Upper lobe of left lung (tissue), 4 donors: ENCODE data around the gene JAG2.

Experiments used
- CTCF ChIP-seq, 6 experiments: fragments of 450-650 bp in 4 of 6; fragments of 200-600 bp in 2 of 6; sonication (generic) in 2 of 6; IDR thresholded peaks; one replicate each; pipeline ENCODE4 v1.5.1; 2016 to 2019; ENCODE audit warnings: antibody characterized with exemption in 6 of 6
- POLR2A ChIP-seq, 4 donors: fragments of 450-650 bp; IDR thresholded peaks; one replicate each; pipeline ENCODE4 v1.5.1; 2016 to 2017; ENCODE audit warnings: antibody characterized with exemption in 4 of 4, mild to moderate bottlenecking in 2 of 4
- POLR2AphosphoS5 ChIP-seq, 2 donors: sonication (generic); formaldehyde crosslinking; IDR thresholded peaks; one replicate each; pipeline ENCODE4 v1.5.1; 2017; ENCODE audit warnings: antibody characterized with exemption in 2 of 2

- no peak for TF ChIP-seq CTCF (IDR thresholded peaks at IDR 0.05)
- TF ChIP-seq POLR2A (IDR thresholded peaks at IDR 0.05), result no peak
- no peak for TF ChIP-seq POLR2AphosphoS5 (IDR thresholded peaks at IDR 0.05)
These were observed 13.4 kb downstream of the JAG2 start for GRCh38 chr14:105155071-105155651.
